SKM-1 treated with dmso at 0.1 percent for 144 hours (cell line): ENCODE results near the gene SIK2.

Source experiments
- DNase-seq: peaks from one replicate; lab custom pipeline; 2025; ENCODE audit not compliant: unreplicated experiment; lab: John Stamatoyannopoulos, UW

Gene SIK2

DNA sequence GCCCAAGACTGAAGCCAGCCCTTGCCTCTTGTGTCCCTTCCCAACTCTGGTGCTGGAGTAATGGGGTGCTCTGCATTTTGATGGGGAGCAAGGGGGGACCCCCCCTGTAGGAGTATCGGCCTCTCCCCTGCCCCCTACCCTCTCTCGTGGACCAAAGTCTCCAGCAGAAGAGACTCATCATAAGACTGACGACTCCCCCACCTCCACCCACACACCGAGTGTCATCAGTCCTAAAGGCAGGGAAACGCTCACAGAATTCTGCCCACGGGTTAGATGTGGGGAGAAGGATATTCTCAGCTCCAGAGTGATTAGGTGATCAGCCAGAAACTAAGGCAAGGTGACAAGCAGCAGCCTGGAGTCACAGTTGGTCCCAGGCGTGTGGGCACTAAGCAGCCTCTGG is 125.2 kb downstream of the SIK2 start:
- DNase-seq = no peak

DNA sequence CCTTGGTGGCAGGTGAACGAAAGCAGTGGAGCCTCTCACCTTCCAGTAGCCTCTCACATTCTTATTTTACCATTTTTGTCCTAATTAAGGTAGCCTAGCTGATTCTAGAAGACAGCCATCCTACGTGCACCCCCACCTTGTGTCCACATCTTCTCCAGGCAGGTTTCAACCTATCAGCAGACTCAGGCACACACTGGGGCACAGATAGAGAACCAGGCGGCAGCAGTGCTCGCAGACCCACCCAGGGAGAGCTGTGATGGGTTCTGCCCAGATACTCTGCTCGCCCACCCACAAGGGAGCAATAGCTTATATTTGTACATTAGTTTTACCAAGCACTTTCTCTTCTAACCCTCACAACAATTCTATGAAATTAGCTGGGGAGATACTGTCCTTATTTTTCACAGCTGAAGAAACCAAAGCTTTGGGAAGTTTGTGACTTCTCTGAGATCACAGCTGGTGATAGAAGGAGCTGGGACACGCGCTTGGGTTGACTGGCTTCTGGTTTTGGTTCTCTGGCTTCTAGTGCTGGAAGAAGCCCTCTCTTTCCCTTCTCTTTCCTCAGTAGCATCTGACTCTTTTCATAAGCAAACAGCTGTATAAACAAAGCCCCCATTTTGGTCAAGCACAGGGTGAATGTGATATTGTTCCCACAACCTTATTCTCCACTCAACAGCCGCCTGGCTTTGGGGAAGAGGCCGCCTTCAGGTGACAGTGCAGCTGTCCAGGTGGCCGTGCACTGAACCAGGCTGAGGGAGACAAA is 127.0 kb downstream of the SIK2 start:
- no peak for DNase-seq

DNA sequence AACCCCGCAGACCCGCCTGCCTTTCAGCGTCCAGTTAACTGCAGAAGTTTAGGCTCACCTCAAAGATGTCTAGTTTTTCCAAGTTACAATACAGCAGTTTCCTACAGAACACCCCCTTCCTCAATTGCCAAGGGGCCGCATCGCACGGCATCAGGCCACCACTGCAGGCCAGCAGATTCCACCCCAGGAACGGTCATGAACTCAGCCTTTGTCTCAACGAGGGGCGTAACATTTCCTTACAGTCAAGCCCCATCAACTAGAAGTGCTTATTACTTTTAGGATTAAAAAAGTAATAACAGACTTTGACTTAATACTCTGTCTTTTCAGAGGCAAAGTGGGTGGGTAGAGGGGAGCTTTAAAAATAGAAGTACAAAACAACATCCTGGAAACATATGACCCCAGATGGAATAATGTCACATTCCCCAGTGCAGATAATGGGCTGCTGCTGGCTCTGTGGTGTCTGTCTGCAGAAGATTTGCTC is 127.6 kb downstream of the SIK2 start:
- DNase-seq = no peak

DNA sequence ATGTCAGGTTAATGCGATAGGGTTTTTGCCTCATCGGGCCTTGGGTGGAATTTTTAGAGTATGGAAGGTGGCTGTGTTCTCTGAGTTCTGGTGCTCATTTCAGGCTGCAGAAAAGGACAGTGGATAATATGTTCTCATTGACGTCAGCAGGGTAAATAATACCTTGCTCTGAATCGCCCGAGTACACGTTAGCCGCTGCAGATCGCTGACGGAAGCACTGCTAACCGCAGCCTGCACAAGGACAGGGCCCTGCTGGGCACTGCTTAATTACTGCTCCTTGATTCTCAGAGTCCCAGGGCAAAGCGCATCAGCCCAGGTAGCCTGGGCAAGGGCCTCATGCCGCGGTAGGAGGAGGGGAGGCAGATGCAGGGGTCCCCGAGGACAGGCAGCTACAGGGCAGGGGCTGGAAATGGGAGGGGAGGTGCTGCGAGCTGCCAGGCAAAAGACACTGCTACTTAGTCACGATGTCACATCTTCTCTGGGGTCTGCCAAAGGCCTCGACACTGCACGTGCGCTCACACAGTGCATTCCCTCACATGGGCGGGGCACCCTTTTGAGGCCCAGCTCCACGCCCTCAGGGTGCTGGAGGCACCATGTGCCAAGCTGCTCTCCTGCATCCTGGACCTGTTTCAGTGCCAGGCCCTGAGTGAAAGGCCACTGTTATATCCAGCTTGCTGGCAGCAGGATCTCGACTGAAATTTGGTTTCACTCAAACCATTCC is 128.8 kb downstream of the SIK2 start:
- no peak for DNase-seq

DNA sequence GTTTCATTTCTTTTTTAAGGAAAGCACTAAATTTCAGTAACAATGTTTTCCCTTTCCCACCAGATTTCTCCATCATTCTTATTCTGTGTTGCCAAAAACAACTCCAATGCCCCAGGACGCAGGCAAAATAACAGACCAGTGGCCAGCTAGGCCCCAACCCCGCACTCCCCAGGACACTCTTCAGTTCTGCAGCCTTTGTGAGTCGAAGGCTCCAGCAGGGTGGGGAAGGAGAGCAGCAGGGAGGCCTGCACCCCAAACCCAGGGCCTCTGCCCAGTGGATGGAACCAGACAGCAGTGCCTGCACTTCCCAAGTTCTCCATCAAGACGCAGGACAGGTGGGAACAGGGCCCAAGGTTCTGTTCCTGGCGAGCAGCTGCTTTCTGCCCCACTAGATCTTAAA is 129.6 kb downstream of the SIK2 start:
- DNase-seq = no peak

DNA sequence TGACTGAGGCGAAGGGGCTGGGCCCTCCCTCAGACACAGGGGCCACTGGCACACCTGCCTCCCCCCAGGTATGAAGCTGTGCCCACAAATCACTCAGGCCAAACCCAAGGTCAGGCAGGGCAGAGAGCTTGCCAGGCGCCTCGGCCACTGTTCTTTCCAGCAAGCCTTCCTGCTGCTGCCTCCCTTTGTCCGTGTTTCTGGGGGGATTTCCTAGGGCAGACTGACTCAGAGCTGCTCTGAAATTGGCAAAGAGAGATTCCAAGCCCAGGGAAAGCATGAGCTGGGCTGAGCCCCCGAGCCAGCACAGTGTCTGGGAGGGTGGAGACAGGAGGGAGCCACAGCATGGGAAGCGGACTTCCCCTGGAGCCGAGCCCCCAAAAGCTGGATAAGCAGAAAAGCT is 130.8 kb downstream of the SIK2 start:
- no peak for DNase-seq

DNA sequence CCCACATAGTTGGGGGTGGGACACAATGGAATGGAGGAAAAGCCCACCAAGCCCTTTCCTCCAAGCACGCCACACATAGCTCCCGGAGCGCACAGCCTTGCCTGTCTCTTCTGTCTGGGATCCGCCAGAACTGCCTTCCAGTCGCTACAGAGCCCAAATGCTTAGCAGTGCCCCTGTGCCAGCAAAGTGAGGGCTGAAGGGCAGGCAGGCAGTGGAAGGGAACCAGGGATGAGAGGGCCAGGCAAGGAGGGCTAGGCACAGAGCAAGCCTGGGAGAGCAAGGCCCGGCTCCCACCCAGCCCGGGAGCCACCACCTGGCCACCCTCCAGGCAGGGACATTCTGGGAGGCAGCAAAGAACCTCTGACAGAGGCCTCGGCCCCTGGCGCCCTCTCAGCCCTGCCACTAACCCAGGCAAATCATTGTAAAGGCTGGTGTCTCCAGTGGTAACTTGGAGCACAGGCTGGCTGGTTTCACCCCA is 131.4 kb downstream of the SIK2 start:
- DNase-seq = no peak

DNA sequence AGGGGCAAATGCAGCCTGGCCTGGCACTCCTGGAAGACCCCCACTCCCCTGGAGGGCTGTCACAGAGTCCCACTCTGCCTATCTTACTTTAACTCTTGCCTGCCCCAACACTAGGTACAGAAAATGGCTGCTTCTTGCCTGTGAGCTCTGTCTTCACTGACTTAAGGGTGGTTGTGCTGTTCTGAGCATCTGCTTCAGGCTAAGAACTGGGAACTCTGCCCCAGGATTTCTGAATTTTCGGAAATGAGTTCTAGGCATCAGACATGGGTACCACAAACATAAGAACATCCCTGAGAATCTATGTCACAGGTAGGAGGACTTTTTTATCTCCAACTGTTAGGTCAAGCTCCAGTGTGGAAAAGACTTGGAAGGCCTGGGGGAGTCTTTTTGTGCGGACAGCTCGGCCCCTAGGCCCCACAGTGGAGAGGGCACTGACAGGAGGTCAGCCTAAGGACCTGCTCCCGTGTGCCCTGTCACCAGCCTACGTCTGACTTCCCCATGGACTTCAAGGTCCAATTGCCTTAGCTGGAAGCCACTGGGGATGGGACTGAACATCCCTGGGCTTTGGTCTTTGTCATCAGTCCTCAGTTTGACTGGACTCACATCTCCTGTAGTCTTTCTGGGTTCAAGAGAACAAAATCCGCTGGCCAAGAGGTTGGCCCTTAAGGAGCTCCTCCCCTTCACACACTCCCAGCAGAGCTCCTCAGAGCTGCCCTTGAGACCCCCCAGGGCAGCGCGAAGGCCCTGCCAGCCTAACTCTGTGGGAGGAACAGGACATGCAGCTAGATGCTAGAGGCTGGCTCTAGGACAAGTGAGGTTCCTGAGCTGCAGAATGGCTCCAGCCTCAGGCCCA is 132.1 kb downstream of the SIK2 start:
- no peak for DNase-seq

DNA sequence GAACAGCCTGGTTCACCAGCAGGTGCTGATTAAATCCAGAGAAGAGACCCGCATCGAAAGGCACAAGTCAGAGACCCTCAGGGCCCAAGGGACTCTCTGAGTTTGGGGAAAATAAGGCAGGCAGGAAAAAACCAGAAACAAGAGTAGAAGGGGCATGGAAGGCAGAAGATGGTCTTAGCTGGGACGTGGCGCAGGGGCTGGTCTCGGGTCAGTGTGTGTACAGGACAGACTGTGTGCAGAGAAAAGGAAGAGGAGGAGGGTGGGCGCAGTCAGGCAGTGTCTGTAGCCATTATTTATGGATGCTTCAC is 132.7 kb downstream of the SIK2 start:
- no peak for DNase-seq

DNA sequence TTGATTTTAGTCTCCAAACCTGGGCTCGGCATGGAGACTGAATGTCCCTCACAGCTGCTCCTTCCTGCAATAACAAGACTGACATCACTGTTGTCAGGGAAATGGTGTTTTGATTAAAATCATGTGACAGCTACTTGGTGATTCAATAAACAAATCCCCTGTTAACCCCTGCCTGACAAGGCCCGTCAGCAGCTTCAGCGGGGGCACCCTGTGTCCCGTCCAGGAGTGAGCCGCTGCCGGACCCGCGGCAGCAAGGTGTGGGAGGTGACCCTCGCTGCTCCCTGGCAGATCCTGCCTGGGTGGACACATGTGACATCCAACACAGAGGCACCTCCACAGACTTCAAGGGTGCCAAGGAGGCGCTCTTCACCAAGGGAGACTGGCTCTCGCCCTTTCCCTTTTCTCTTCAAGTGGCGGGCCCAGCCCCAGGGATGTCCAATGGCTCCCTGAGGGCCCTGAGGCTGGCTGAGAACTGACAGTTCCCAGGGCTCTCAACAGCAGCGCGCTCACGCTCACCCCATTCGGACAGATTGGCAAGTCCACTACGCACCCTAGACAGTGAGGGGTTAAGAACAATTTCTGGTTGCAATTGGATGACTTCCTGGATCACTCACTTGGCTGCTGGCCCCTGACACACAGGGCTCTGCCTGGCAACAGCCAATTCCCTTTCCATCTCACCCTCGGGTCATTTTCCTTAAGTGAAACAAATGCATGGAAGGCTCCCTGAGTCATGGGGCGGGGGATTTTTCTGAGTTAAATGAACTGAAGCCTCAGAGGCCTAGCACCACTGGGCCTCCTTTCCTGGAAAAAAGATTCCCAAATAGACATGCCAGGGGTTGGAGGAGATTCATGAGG is 133.2 kb downstream of the SIK2 start:
- no peak for DNase-seq

DNA sequence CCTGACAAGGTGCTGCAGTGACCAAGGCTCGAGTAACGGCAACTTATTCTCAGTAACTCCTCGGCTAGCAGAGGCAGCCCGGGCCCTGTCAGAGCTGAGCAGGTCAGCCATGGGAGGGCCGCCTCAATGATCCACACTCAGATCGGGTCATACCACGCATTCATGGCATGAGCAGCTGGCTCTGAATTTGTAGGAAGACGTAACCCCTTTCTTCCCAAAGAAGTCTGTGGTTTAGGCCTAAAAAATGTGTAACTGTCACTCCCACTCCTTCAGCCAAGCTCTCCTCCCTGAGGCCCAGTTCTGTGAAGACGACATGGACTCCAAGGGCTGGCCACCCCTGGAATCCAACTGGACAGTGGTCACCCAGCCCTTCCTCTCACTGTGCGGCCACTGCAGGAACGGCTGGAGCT is 133.9 kb downstream of the SIK2 start:
- DNase-seq = no peak

DNA sequence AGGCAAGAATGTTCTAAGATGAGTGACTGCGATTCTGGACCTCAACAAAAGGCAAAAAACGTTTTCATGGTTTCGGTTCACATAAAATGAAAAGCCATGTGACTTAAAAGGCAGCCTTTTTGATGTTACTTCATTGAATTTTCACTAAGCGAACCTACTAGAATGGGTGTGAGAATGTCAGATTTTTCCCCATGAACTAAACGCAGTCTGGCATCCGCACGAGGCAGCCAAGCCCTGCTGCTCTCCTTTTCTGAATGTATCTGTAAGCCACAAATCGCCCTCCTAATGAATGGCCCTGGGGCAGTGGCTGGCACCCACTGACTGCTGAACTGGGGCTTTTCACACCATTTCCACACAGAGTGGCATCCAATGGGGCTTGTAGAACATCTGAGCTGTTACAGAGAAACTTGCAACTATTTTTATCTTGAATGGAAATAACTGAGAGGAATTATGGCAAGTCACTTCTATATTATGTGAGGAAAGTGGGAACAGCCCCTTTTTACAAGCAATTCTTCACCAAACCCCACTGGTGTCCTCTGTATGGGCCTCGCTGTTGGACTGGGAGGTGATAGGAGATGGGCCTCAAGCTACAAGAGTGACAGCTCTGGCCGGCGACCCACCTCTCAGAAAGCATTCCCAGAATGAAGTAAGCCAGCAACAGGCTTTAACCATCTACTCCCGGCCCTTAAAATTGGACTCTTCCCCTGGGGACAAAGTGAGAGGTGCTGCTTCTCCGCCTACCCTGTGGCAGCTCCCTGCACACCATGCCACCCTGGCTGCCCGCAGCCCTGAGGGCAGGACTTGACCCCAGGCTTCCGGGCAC is 134.6 kb downstream of the SIK2 start:
- DNase-seq = no peak

DNA sequence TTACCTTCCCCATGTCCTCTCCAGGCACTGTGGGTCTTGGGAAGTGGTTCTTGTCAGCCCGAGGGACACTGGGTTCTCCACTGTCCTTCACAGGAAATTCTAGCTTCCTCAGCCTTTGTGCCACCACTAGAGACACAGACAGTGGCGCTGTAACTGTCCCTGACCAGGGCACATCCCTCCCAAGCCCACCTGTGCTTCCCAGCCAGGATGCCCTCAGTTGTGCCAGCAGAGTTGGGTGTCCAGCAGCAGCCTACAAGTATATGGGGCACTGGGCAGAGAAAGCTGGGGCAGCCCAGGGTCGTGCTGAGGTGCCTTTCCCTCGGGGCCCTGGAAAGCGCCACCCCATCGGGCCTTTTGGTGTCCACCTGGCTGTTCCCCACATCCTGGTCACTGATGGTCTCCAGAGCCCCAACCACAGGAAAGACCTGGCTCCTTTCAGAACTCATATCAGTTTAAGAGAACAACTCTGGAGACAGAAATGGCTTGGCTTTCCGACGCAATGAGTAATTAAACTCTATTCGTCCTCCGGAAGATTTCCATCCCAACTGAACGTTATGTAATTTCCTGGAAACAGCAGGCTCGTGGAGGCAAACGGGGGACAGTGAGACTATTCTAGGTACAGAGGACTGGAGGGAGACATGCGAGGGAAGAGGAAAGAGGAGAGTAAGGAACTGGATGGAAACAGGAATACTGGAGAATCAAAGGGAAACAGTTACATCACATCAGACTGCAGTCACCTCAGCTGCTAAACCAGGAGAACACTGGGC is 135.4 kb downstream of the SIK2 start:
- no peak for DNase-seq

DNA sequence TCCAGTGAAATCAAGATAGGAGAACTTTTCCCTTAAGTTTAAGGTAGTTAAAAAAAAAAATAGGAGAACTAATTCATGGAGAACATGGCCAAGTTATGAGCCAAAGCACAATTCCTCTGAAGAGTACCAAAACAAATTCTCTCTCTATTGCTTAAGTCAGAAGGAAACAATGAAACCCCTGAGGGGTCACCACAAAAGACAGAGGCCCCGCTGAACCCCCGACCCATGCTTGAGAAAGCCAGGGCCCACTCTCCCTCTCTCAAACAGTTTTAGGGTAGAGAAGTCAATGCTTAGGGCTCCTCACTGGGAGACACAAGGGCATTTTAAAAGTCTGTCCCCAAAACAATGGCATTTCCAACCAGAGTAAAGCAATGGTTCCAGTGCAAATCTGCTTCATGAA is 137.1 kb downstream of the SIK2 start:
- DNase-seq = no peak

DNA sequence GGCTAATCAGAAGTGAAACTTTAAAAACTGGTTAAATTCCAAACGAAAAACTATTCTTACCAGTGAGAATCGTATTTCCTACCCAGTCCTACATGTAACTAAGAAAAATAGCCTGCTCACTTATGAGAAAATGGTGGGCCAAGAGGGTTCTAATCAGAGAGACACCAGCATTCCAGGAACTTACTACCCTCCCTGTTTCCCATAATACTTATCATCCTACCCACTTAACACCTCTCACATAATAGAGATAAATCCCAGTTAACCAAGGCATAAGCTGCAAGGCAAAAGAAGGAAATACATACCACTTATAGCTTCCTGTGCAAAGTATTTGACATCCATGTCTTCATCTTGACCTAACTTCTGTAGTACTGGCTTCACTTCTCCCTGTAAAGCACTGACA is 139.5 kb downstream of the SIK2 start:
- DNase-seq = no peak

DNA sequence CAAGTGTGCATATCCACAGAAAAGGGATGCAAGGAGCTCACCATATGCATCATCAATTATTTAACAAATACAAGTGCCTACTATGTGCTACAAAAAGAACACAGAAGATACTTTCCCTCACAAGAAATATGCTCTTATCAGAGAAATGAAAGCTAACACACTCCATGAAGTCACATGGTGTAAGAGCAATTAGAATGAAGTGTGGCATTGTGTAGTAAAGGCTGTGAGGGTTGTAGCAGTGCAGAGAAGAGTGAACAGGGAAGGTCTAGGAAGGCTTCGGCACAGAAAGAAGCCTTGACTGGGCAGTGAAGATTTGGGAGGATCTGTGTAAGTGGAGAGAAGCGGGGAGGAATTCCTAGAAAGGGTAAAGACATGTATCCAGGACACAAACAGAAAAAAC is 141.5 kb downstream of the SIK2 start:
- DNase-seq = no peak

DNA sequence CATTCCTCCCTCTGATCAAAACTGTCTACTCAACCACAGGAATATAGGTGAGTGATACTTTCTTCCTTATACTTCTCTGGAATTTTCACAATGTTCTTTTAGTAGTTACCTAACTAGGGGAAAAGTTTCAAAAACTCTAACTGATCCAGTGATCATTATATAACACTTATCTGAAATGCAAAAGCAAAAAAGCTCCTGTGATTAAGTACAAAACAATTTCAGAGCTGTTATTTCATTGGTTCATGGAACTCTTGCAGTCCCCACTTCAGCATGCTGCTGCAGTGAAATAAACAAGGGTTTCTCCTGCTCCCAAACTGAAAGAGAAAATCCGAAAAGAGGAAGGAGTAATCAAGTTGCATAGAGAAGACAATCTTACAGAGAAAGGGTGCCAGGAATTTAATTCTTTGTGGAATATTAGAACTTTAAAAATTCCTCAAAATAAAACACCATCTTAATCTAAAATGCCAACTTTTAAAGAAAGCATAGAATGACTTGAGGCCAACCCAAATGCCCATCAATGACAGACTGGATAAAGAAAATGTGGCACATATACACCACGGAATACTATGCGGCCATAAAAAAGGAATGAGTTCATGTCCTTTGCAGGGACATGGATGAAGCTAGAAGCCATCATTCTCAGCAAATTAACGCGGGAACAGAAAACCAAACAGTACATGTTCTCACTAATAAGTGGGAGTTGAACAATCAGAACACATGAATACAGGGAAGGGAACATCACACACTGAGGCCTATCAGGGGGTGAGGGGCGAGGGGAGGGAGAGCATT is 143.7 kb downstream of the SIK2 start:
- no peak for DNase-seq

DNA sequence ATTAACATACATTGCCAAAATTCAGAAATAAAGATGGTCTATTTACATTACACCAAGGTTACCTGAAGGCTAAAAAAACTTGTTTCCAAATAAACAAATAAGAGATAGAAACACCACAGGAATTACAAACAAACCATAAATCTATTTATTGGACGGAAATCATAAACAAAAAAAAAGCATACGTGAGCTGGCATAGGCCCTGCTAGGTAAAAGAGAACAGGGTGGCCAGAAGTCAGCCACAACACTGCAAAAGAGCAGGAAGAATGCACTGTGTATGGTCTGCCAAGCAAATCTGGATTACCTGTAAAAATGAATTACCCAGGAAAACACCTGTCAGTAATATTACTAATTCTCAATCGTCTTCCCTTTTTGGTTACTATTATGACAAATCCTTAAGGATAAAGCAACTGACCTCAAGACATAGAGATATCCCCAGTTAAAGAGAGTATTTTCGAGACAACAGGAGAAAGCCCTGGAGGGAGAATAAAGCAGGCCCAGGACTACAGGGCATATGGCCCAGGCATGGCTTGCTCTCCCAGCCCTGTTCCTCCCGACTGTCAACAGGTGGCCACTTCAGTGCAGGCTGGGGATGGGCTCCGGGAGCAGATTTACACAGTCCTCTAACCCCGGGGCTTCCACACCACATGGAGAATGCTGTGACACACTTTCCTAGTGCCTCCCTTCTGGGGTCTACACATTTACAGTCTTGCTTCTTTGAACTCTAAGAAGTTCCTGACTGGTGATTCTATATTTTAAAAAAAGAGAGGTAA is 146.0 kb downstream of the SIK2 start:
- DNase-seq = no peak
